ENCODE measurements around the gene ERFL.

The ERFL gene

GRCh38 chr19:41883463-41883820, 44.8 kb downstream of the ERFL start:
- TF ChIP-seq CTCF (IDR thresholded peaks at IDR 0.05; ENCODE audit: insufficient read depth, low read length, missing control alignments): no peak
- DNase-seq (ENCODE audit: low read depth, low spot score): no peak
- POLR2A ChIA-PET: interaction anchor here (1.2 to 1.3 kb wide), 2 partner anchors 9 to 24 kb away, joined by 3 to 9 read pairs; partner anchors contain the start of gene RPS19
- peak overlapping the region; percentile 98 for H3K4me3 ChIP-seq (ENCODE audit: low read depth, low read length)
- CTCF ChIA-PET: interaction anchor here (1.5 to 1.6 kb wide), 3 partner anchors 11 to 68 kb away, joined by 3 to 4 read pairs (median 4); no protein-coding TSS in a partner anchor

DNA sequence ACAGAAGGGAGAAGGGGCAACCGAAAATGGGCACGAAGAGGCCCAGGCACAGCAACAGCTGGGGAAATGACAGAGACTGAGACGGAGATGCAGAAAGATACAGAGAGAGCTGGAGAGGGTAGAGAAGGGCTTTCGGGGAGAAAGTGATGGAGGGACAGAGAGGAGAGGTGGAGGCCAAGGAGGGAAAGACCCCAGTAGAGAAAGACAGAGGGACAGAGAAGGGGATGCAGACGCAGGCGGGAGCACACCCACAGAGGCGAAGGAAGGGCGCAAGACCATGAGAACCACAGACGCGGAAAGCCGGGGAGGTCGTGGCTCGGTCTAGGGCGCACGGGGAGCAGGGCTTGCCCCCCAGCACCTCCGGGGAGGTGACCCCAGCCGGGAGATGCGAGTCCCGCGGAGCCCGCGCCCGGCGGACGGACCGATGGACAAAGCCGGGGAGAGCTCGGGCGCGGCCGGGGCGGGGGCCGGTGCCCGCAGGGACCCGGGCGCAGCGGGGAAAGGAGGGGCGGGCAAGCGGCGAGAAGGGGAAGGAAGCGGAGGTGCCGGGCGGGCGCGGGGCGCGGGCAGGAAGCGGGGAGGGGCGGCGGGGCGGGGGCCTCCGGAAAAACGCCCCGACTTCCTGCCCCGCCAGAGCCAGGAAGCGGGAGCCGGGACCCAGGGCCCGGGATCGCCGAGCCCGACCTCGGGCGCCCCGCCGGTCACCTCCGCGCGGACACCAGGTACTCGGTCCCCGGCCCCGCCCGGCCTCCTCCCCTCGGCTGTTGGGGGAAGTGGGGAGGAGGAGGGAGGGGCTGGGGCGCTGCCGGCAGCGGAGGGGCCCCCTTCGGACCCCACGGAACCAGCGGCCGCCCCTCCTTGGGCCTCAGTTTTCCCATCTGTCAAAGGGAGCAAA, 45.4 kb downstream of the ERFL start, which contains the start of gene ARHGEF1:
ARHGEF1 (plus strand) TSS at position 617 of the 895 bp plus-strand sequence. CDS start 4,899 bp downstream, outside the sequence.
- TF ChIP-seq CTCF (IDR thresholded peaks at IDR 0.05; ENCODE audit: insufficient read depth, low read length, missing control alignments): no peak

GRCh38 chr19:41880329-41880708, 47.9 kb downstream of the ERFL start:
- DNase-seq (ENCODE audit: low read depth, low spot score): no peak
- no peak for TF ChIP-seq CTCF (IDR thresholded peaks at IDR 0.05; ENCODE audit: insufficient read depth, low read length, missing control alignments)
- POLR2A ChIA-PET: no interaction called here
- CTCF ChIA-PET: no interaction called here
- H3K4me3 ChIP-seq (ENCODE audit: low read depth, low read length): no peak overlapping the region

More for the DNA sequence above, 45.4 kb downstream of the ERFL start, which contains the start of gene ARHGEF1:
- CTCF ChIA-PET: interaction anchor here (1.5 to 1.6 kb wide), 2 partner anchors 10 to 17 kb away, joined by 3 to 4 read pairs; no protein-coding TSS in a partner anchor
- DNase-seq (ENCODE audit: low read depth, low spot score): no peak
- H3K4me3 ChIP-seq (ENCODE audit: low read depth, low read length): peak within 1 kb of the TSS; percentile 98
- POLR2A ChIA-PET: interaction anchor here (1.3 to 1.5 kb wide), 2 partner anchors 9 to 23 kb away, joined by 3 to 12 read pairs; partner anchors contain the start of gene RPS19

- ChIA-PET CTCF (no interaction called here), POLR2A (no interaction called here)
- no peak for TF ChIP-seq CTCF (IDR thresholded peaks at IDR 0.05; ENCODE audit: insufficient read depth, low read length, missing control alignments)
- H3K4me3 ChIP-seq (ENCODE audit: low read depth, low read length): no peak overlapping the region
- DNase-seq (ENCODE audit: low read depth, low spot score): no peak
Measured at GRCh38 chr19:41879670-41880328, 48.5 kb downstream of the ERFL start.

DNA sequence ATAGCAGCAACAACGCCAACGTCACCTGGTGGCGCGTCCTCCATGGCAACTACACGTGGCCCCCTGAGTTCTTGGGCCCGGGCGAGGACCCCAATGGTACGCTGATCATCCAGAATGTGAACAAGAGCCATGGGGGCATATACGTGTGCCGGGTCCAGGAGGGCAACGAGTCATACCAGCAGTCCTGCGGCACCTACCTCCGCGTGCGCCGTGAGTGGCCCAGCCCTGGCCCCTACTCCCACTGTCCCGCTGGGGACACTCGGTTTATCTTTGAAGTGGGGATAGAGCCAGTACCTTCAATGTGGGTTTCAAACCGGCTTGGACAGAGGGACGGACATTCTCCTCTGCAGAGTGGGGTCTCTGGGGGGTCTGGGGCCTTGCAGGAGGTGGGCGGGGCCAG, 49.2 kb downstream of the ERFL start:
- no peak for TF ChIP-seq CTCF (IDR thresholded peaks at IDR 0.05; ENCODE audit: insufficient read depth, low read length, missing control alignments)
- no peak overlapping the region for H3K4me3 ChIP-seq (ENCODE audit: low read depth, low read length)
- POLR2A ChIA-PET: no interaction called here
- no peak for DNase-seq (ENCODE audit: low read depth, low spot score)
- CTCF ChIA-PET: no interaction called here
